Eye (tissue), 1 donor: ENCODE results near the gene PDIA6.
"Not testable (repeated sequence)": the region's sequence is repeated elsewhere in the genome, so short reads cannot be mapped to it uniquely, and the experiment has no call there.

Experiments
- DNase-seq: peaks from one replicate; pipeline ENCODE4 v3.0.0-alpha.2; 2015

PDIA6 gene

DNA sequence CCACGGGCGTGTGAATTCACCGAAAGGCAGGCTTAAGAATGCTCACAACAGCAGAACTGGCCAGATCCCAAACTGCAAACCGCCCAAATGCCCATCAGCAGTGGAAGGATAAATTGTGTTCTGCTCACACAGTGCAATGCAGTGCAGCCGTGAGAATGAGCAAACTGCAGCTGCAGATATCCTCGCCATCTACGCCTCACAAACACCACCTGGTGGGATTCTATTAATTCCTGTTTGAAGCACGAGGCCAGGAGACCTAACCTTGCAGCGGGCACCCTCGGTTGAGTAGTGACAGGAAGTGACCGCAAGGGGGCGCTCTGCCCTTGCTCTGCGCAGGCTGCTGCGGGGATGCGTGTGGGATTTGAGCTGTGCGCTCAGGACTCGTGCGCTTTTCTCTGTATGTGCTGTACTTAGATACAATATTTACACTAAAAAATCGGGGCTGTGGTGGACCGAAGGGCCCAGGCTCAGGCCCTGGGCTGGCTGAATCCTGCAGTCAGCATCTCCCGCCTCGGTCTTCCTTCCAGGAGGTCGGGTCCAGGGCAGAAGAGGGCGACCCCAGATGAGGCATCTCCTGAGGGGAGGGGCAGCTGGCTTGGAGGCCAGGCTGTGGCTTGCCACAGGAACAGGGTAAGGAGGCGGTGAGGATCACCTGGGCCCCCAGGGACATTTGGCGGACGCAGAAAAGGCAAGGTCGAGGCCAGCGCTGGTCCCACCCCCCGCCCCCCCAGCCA, 19.8 kb upstream of the PDIA6 start:
- peak; percentile 96 for DNase-seq

- peak; percentile 62 for DNase-seq
These were observed 18.9 kb upstream of the PDIA6 start for GRCh38 chr2:10831400-10831985.

DNA sequence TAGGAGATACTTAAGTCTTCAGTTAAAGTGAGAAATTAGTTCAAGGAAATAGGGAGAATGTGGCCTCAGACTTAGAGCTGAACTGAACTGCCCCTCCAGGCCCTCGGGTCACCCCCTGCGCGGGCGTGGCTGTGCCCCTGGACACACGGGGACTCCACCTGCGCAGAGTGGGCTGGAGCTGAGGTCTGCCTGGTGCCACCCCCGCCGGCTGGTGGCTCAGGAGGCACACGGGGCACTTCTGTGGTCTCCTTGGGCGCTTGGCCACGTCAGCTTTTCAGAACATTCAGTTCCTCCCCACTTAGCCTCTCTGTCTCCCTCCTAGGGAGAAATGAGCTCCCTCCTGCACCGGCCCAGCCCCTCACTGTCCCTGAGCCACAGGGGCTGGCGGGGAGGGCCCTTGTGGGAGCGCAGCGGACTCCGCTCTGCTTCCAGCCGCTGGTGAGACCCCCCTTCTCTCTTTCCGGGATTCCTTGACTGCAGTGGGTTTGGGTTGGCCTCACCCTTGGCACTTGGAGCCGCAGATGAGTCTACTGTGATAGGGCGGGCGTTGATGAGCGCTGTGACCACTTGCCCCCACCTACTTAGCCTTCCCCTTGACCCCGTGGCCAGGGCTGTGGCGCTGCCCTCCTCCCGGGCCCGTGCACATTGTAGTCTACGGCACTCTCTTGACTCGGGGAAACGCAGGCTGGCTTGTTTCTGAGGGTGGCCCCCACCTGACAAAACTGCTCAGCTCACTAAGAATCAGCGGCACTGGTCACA, 18.2 kb upstream of the PDIA6 start:
- DNase-seq, result peak; percentile 35

- no peak for DNase-seq
These were observed 17.6 kb upstream of the PDIA6 start for GRCh38 chr2:10830203-10830602.

- DNase-seq, result no peak
These were observed 16.7 kb upstream of the PDIA6 start for GRCh38 chr2:10829299-10829698.

- no peak for DNase-seq
These were observed 15.8 kb upstream of the PDIA6 start for GRCh38 chr2:10828346-10828745.

DNA sequence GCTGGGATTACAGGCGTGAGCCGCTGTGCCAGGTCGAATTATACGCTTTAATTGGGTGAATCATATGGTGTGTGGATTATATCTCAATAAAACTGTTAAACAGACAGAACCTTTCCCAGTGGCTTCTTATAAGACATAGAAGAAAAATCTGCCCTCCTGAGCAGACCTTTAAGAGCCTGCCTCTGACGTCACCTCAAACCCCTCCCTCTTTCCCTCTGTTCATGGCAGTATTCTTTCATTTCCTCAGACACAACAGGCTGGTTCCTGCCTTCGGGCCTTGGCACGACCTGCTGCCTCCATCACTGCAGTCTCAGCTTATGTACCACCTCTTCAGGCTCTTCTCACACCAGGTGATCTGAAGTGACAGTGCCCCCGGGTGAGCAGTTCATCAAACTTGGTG, 14.0 kb upstream of the PDIA6 start:
- DNase-seq, result no peak

DNA sequence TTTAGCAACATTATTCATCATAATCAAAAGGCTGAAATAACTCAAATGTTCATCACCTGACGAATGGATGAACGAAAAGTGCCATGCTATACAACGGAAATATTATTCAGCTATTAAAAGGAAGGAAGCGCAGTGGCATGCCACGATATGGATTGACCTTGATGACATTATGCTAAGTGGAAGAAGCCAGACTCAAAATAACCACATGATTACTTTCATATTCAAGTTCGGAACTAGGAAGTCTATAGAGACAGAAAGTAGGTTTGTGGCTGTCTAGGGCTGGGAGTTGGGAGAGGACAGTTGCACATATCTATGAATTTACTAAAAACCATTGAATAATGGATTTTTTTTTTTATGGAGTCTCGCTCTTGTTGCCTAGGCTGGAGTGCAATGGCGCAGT, 13.4 kb upstream of the PDIA6 start:
- DNase-seq, result no peak

GRCh38 chr2:10824191-10824590, 11.6 kb upstream of the PDIA6 start:
- no peak for DNase-seq

DNA sequence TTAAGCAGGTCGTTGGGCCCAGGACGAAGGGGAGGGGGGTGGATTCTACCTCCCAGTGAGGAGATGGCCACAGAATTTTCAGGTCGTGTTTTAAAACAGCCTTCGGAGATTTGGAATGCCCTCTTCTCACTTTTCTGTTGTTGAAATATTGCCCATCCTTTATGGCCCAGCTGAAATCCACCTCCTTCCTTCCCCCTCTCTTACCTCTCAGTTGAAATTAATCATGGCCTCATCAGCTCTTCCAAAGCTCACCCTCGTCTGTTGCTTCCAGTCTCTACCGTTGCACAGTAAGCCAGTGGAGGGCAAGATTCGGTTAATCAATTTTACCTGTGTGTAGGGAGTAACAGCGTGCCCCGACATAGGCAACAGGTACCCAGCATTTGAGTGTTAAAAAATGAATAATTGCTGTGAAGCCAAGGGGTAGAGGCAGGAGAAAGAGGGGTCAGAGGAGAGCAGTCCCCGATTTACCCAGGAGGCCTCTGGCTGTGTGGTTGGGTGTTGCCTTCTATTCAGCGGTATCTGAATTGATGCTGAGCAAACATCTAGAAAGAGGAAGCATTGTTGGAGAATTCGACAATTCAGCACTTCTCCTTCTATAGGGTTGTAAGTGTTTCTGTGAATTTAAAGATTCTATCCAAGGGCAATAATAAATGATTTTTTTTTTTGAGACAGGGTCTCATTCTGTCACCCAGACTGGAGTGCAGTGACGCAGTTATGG, 8.6 kb upstream of the PDIA6 start:
- no peak for DNase-seq

DNA sequence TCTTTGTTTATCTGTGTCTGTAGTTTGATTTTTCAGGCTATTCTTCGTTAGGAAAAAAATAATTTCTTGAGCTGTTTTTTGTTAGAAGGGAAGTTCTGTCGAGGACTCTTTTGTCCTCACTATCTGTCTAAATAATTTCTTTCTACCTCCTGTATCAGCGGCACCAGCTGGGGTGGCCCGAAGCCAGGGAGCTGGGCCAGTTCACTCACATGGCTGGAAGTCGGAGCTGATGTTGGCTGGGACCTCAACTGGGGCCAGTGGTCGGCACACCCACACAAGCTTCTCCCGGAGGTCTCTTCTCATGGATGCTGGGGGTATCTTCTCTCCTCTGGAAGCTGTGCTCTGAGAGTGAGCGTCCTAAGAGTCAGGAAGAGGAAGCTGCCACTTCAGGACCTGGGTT, 8.0 kb upstream of the PDIA6 start:
- no peak for DNase-seq

GRCh38 chr2:10819714-10820314, 7.2 kb upstream of the PDIA6 start:
- no peak for DNase-seq

DNA sequence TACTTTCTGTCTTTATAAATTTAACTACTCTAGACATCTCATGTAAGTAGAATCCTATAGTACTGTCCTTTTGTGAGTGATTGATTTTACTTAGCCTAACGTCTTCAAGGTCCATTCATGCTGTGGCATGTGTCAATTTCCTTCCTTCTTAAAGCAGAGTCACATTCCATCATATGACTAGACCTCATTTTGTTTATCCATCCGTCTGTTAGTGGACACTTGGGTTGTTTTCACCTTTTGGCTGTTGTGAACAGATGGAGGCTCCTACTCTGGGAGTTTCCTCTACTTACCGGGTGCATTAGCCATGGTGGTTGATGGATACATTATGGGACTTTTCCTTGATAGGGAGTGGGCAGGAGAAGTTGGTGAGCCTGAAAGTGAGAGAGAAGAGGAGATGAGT, 6.4 kb upstream of the PDIA6 start:
- no peak for DNase-seq

- DNase-seq, result not testable (repeated sequence)
These were observed 5.7 kb upstream of the PDIA6 start for GRCh38 chr2:10818305-10818704.

DNA sequence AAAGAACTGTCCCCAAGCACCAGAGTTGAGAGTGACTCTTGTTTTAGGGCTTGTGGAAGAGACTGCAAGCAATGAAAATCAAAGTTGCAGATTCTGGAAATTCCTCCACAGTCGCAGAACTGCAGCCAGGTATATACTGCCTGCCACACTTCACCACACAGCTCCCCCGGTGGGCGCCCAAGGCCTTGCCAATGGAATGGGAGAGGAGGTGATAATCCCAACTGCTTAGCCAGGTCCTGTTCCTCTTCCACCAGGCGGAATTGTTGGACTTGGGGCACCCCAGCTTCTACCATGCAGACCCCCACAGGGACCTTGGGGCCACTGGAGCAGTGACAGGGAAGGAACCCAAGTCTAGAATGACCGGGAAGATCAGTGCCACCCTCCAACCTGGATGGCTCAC, 4.8 kb upstream of the PDIA6 start:
- DNase-seq, result no peak

DNA sequence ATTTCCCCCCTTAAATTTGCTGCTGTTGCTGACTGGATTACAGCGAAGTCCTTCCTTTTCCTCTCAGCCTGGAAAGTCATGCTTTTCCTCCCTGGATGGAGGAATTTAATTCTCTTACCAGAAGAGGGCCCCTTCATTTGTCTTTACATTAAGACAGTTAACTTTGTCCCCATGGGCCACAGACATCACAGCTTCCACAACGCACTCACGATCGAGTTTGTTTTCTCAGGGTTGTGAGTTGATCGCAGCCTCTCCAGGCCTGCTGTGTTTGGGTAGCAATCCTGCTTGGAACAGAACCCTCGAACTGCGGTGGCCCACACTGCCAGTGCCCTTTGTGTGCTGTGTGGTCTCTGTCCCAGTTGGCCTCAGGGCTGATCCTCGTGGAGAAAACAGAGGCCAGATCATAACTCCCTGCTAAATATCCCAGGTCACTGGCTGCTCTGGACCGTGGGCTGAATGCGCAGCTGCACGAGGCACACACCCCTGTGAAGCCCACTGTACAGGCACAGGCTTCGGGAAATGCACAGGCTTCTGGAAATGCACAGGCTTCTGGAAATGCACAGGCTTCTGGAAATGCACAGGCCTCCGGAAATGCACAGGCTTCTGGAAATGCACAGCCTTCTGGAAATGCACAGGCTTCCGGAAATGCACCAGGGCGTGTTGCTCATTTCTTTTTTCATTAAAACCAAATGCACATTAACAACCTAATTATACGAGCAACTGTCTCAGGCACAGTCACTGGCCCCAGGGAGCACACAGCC, 2.2 kb upstream of the PDIA6 start:
- no peak for DNase-seq

- DNase-seq, result no peak
These were observed 1.6 kb upstream of the PDIA6 start for GRCh38 chr2:10814142-10814541.

DNA sequence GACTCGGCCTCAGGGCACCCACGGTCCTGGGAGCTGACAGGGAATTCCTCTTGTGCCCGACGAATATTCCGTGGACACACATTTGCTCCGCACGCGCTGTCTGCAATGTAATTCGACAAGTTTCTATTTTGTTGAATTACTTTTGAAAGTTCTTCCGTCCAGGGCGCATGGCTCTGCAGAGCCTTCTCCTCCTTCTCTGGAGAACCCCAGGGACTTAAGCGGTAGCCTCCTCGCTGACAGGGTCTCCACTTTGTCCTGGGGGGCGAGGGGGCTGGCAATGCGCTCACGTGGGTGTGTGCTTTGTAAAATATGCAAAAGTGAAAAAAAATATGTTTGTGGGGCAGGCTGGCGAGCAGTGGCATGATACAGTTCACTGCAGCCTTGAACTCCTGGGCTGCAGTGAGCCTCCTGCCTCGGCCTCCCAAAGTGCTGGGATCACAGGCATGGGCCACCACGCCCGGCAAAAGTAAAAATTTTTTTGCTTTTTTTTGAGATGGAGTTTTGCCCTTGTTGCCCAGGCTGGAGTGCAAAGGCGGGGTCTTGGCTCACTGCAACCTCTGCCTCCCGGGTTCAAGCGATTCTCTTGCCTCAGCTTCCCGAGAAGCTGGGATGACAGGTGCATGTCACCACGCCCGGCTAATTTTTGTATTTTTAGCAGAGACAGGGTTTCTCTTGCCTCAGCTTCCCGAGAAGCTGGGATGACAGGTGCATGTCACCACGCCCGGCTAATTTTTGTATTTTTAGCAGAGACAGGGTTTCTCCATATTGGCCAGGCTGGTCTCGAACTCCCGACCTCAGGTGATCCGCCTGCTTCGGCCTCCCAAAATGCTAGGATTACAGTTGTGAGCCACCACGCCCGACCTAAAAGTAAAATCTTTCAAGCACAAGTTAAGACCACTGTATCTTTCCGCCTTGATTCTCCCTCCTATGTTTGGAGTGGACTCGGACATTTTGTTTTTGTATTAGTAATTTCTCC, 866 bp upstream of the PDIA6 start:
- DNase-seq, result not testable (repeated sequence)

- peak; percentile 35 for DNase-seq
These were observed 1.1 kb downstream of the PDIA6 start for GRCh38 chr2:10811517-10811916.

DNA sequence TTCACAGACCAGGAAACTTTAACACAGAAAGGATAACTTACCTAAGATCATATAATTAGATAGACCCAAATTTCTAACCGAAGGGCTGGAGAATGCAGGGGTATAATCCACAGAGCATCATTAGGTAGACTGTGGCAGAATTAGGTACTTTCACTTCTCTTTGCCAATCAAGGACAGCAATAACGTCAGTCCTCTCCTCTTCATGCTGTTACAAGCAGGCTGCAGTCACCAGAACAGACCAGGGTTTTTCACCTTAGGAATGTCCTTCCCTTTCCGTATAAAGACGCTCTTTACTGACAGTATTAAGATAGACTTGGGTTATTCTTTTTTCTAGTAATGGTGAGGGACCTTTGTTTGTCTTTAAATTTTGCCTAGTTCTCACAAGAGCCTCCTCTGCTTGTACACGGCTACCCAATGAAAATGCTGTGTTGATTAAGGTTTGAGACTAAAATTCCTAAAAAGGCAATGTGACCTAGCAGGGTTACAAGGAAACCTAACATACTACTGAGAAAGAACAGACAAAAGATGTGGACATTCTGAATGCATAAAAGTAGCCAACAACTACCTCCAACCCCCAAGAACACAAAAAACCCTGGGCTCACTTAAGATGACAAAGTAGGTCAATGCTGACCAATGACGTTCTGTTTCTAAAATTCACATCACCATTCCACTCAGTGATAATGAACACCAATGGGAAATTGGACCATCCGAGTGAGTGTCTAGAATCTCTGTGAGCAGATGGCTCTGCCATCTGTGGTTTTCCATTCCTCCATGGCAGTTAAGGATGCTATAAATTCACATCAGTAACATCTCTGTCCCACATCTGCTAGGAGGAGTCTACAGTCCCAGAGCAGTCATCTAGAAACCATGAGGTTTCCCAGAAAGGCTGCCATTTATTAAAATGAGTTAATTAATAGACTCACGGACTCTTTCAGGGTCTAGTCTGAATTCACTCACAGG, 2.1 kb downstream of the PDIA6 start:
- DNase-seq, result peak; percentile 44
